Activated gamma-delta T cell (primary cell): ENCODE measurements around the gene TBATA.

Source experiments
- DNase-seq: peaks from one replicate; lab custom pipeline; 2025; lab: John Stamatoyannopoulos, UW
- total RNA-seq, 2 donors: gene quantifications; one replicate each; lab custom pipeline; 2026; lab: John Stamatoyannopoulos, UW

TBATA gene, protein sequence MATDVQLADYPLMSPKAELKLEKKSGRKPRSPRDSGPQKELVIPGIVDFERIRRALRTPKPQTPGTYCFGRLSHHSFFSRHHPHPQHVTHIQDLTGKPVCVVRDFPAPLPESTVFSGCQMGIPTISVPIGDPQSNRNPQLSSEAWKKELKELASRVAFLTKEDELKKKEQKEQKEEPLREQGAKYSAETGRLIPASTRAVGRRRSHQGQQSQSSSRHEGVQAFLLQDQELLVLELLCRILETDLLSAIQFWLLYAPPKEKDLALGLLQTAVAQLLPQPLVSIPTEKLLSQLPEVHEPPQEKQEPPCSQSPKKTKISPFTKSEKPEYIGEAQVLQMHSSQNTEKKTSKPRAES
- 0 reads per million in 2 donors for total RNA-seq

DNA sequence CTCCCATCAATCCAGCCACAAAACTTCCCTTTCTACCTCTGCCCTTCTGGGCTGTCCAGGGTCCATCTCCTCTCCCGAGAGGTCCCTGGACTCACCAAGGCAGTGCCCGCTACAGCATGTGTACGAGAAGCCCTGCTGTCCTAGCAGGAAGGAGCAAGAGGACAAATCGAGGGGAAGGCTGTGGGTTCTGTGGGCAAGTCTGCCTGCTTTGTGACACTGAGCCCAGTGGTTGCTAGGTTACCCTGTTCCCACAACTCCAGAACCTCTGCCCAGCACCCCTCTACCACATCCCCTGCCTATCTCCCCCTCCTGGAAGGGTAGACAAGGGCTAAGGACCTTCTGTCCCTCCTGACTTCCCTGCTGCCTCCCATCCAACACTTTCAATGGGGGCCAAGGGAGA, at the start of gene TBATA:
TBATA (minus strand) TSS at position 188 of the 400 bp plus-strand sequence. CDS start 1,998 bp downstream, outside the sequence.
- no peak for DNase-seq

DNA sequence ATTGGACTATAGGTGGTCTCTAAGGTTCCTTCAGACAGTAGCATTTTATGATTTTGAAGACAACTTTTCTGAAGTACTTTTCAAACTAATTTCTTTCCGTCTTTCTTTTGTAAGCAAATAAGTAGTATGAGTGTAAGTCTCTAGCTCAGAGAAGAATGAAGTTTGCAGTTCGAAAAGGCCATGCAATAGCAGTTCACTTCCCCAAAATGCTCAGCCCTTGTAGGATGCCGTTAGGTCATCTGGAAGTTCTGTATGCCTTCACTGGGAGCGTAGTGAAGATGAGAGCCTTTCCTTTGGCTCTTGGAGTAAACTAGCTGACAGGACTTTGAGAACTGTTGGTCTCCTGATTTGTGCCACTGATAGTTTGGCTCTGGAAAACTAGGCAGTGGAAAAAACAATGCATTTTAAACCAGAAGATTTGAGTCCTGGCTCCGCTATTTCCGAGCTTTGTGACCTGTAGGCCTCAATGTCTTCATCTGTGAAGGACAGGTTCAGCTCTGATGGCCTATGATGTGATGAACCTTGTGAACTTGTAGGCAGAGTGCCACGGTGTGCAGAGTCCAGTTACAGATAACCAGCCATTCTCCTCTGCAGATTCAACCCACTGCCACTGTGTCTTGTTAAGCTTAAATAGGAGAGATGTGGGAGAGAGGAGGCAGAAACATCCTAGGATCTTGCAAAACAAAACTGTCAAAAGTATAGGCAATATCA, 49.4 kb upstream of the TBATA start:
- no peak for DNase-seq

GRCh38 chr10:70834021-70834420, 48.8 kb upstream of the TBATA start:
- DNase-seq: no peak

- DNase-seq: no peak
Observed at GRCh38 chr10:70833601-70834000, 48.4 kb upstream of the TBATA start.

DNA sequence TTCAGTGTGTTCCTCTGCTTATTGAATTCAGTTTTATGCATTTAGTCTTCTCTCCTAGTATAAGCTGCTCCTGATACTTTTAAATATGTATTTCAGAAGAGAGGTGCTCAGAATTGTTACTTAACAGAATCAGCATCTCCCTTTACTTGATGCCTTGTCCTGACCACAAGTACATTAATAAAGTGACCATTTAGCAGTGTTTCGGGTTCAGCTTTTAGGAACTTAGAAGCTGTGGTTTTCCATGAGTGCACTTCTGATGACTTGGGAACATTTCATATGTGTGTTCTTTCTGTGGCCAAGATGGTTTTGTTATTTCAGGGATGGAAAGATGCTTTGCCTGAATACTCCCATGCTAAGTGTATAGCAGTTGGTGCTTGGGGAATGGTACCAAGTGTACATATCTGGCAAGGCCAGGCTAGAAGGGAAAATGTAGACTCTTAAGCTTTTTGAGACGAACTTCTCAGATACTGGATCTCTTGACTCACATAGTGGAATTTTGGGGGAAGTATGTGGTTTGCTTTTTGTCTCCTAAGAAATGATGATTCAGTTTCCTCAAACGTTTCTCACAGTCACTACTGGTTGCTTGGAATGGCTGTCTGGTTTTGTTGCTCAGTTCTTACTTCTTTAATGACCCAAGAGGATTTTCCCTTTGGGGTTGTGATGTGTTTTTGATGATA, 47.8 kb upstream of the TBATA start:
- no peak for DNase-seq

- DNase-seq: no peak
Observed at GRCh38 chr10:70832221-70832620, 47.0 kb upstream of the TBATA start.

DNA sequence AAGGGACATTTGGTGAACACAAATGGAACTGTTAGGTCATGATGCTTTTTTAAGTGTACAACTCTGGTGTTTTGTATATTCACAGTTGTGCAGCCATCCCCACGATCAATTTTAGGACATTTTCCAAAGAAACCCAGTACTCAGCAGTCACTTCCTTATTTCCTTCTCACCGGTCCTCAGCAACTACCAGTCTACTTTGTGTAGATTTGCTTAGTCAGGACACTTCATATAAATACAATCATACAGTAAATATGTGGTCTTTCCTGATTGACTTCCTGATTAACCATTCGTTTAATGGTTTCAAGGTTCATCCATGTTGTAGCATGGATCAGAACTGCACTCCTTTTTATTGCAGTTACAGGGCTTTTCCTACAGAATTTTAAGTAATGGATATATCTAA, 45.0 kb upstream of the TBATA start:
- no peak for DNase-seq

GRCh38 chr10:70829543-70829942, 44.4 kb upstream of the TBATA start:
- no peak for DNase-seq

GRCh38 chr10:70828923-70829322, 43.7 kb upstream of the TBATA start:
- no peak for DNase-seq

GRCh38 chr10:70827086-70827757, 42.0 kb upstream of the TBATA start:
- no peak for DNase-seq

DNA sequence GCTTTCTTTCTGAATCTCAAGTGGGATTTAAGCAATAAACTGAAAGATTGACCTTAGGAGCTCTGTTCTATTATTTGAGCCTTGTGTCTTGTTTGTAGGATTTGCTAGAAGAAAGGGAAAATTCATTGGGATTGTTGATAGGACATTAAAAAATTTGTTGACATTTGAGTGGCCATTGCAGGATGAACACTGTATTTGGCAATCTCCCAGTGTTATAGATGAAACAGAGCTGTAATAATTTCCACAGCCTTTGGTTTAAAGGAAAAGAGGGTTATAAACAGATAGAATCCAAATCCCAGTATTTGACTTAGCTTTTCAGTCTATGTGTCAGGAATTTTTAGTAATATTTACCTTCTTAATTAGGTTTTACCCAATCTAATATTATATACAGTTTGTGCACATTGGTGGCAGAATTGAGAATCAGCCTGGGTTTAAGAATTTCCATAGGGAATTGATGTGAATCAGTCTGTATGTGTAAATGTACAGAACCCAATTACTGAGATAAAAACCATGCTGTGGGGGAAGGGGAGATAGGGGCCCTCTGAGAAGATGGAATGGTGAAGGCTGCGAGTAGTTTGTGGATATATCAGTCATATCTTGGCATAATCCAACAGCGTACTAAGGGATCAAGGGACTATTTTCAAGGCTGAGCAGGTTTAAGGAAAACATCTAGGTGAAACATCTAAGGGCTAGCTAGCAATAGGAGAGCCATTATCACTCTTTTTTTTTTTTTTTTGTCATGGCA, 37.1 kb upstream of the TBATA start:
- no peak for DNase-seq

GRCh38 chr10:70820976-70821750, 36.0 kb upstream of the TBATA start:
- no peak for DNase-seq

DNA sequence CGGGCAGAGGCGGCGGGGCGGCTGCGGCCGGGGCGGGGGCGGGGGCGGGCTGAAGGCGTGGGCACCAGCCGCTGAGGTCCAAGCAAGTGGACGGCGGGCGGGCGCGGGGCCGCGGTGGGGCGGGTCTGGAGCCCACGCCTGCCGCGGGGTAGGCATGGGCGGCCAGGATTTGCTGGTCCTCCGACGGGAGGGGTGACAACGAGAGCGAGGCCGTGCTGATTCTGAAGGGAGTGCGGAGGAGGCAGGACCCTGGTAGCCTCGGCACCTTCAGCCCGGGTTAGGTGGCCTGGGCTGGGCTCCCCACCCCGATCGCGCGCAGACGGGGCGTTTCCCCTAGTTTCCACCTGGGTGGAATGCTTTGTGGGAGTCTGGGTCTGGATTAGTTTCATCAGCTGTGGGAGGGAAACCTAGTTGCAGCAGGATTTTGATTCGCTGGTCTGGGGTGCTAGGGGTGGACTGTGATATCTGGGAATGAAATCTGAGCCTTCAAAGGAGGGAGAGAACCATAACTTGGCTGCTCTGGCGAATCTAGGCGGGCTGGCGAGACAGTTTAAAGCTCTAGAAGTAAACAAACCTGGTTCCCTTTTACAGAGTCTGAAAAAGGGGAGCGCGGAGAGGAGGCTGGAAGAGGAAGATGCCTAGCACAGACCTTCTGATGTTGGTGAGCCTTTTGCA, 31.2 kb upstream of the TBATA start:
- peak; percentile 55 for DNase-seq

GRCh38 chr10:70815504-70816219, 30.5 kb upstream of the TBATA start, which contains the start of gene SGPL1:
SGPL1 (plus strand) TSS chr10:70815948; CDS start chr10:70816854, 906 bp downstream.
- DNase-seq: peak; percentile 77

DNA sequence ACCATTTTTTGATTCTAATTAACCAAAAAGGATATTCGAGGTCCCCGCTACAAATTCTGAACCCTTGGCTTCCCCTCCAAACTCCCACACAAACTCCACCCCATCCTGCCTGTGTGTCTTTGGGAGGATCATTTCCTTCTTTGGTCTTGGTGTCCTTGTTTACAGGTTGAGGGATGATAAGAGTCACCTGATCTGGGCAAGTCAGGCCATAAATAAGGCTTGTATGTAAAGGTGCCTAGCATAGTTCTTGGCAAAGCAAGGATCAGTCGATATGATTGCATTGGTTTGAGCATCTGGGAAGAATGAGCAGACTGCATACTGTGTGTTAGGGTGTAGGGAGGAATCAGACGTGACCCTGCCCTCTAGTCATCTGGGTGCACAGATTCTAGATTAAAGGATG, 28.9 kb upstream of the TBATA start:
- DNase-seq: no peak

GRCh38 chr10:70812814-70813213, 27.6 kb upstream of the TBATA start:
- no peak for DNase-seq

DNA sequence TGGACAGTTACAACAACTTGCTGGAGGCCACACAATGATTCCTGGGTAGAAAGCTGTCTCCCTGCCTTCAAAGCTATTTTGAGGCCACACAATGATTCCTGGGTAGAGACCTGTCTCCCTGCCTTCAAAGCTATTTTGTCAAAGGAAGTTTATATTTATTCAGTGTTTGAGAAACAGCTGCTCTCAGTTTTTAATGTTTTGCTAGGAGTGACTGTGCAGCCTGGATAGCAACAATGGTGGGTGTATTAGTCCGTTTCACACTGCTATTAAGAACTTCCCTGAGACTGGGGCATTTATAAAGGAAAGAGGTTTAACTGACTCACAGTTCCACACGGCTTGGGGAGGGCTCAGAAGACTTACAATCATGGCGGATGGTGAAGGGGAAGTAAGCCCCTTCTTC, 26.7 kb upstream of the TBATA start:
- DNase-seq: no peak

DNA sequence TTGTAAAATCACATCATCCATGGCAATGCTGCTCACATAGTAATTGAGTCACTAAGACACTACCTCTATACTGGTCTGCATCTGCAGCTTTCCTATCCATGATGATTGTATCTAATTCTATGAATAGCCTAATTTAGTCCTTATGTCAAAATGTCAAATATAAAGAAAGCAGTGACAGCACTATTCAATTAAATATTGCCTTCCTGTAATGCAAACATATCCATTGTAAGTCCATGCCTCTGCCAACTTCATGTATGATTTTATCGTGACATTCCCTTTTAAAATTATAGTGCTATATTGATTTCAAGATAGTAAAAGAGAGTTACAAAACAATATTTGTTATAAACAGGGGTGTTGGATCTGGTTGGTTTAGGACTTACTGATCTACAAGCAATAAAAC, 25.8 kb upstream of the TBATA start:
- DNase-seq: no peak

GRCh38 chr10:70809726-70810125, 24.5 kb upstream of the TBATA start:
- DNase-seq: no peak
